ENCODE data around the gene MBTPS1.
A peak's percentile ranks its signal among the peaks of the same experiment; 100 is the strongest.

- peak; percentile 79 to 89 (median 83) for TF ChIP-seq CTCF (IDR thresholded peaks at IDR 0.05)
- TF ChIP-seq EP300 (IDR thresholded peaks at IDR 0.05), result no peak
Observed at GRCh38 chr16:84062734-84063640, 53.8 kb downstream of the MBTPS1 start.

Data from upper lobe of left lung (tissue), 4 donors.